Thymus (tissue), 11 donors: Measurements from ENCODE around the gene MEF2D. TPM values are rescaled to one million over a fixed set of nuclear protein-coding genes. Genes with fewer than 3 reads are reported as not detected.

ENCODE experiments used
- DNase-seq, 9 donors: peaks; one replicate each; pipeline ENCODE4 v3.0.0-alpha.2; 2013; ENCODE audit warnings: low spot score in 9 of 9, low read depth in 6 of 9, missing footprints in 1 of 9
- H3K27ac ChIP-seq, 2 donors: one replicate each; pipeline ENCODE4 v1.5.1; 2013; ENCODE audit warnings: control low read depth in 1 of 2, low read depth in 1 of 2, low read length in 1 of 2, mild to moderate bottlenecking in 1 of 2, moderate library complexity in 1 of 2
- H3K27me3 ChIP-seq, 2 donors: one replicate each; pipeline ENCODE4 v1.5.1; 2013; ENCODE audit warnings: low read length in 1 of 2; ENCODE audit not compliant: control insufficient read depth in 2 of 2, insufficient read depth in 1 of 2
- H3K36me3 ChIP-seq, 2 donors: one replicate each; pipeline ENCODE4 v1.5.1; 2013; ENCODE audit warnings: low read length in 1 of 2, mild to moderate bottlenecking in 1 of 2, moderate library complexity in 1 of 2; ENCODE audit not compliant: control insufficient read depth in 2 of 2, insufficient read depth in 2 of 2
- H3K4me1 ChIP-seq, 2 donors: one replicate each; pipeline ENCODE4 v1.5.1; 2013; ENCODE audit warnings: low read length in 2 of 2; ENCODE audit not compliant: control insufficient read depth in 2 of 2, insufficient read depth in 2 of 2
- H3K4me3 ChIP-seq, 2 donors: one replicate each; pipeline ENCODE4 v1.5.1; 2013; ENCODE audit warnings: low read length in 2 of 2, control low read depth in 1 of 2, mild to moderate bottlenecking in 1 of 2
- H3K9me3 ChIP-seq, 2 donors: one replicate each; pipeline ENCODE4 v1.5.1; 2013; ENCODE audit warnings: low read length in 1 of 2, mild to moderate bottlenecking in 1 of 2; ENCODE audit not compliant: control insufficient read depth in 2 of 2, insufficient read depth in 1 of 2
- WGBS: extraction: QIAGEN DNeasy Blood & Tissue Kit; methylation state at CpG from one replicate; pipeline ENCODE4 v1.1.7; 2013; 5-methylcytosine and 5-hydroxymethylcytosine counted together
- polyA plus RNA-seq: library from polyadenylated mRNA; stranded (reverse); fragments of 200-250 nt; gene quantifications from one replicate; pipeline ENCODE4 v1.2.3, GENCODE V29; 2013
- total RNA-seq: library from RNA; stranded (reverse); fragments of 120-200 nt; gene quantifications from one replicate; pipeline ENCODE4 v1.2.4, GENCODE V29; 2013
- donor health status: healthy.

The MEF2D gene
- total and polyA plus RNA-seq, 2 donors = 8.3 to 26.3 TPM

- Histone ChIP-seq H3K27ac (no peak overlapping the region), H3K9me3 (peaks cover 0 to 4% of the 10 kb centered on the region in 2 donors), H3K4me1 (peaks cover 10 to 12% of the 10 kb centered on the region in 2 donors), H3K4me3 (no peak overlapping the region), H3K27me3 (peaks cover 76 to 100% of the 10 kb centered on the region in 2 donors), H3K36me3 (no peaks in the 10 kb centered on the region)
- WGBS = 15% methylated on average over 9 of the region's 9 CpGs
- no peak for DNase-seq
These were observed 59.7 kb downstream of the MEF2D start for GRCh38 chr1:156440654-156441437.

GRCh38 chr1:156439777-156440183 is 60.8 kb downstream of the MEF2D start:
- Histone ChIP-seq H3K4me1 (peaks cover 12 to 16% of the 10 kb centered on the region in 2 donors), H3K27me3 (peaks cover 82 to 100% of the 10 kb centered on the region in 2 donors), H3K9me3 (no peaks in the 10 kb centered on the region), H3K4me3 (no peak overlapping the region), H3K27ac (no peak overlapping the region), H3K36me3 (no peaks in the 10 kb centered on the region)
- DNase-seq = no peak
- WGBS = 9% methylated on average over 14 of the region's 14 CpGs

DNA sequence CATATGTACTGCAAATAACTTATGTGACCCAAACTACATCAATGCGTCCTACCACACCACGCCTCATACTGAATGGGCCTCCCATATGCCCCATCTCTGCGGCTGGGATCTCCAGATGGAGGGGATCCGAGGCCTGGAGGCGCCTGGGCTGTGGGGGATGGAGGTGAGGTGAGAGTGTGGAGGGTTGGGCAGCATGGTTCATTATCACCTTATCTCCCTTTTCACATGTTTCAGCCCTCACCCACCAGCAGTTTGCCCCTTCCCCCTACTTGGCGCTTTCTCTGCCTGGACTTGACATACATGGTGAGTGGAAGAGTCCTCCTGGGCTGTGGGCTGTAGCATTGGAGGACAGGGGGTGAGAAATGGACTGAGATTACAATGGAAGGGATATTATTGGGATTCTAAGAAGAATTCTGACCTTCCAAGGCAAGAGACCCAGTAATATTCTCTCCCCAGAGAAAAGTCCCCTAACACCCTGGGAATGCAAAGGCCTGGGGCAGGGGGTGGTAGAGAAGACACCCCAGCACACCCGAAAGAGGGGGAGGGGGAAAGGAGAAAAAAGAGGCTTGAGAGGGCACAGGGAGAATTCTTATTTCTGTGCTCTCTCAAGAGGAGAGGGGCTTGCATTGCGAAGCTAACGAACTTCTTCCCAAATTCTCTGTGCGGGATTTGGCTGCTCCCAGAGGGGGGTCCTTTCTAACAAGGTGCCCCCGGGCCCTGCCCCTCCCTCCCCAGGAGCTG is 61.4 kb downstream of the MEF2D start:
- WGBS = 21% methylated on average over 11 of the region's 11 CpGs
- DNase-seq = no peak
- peaks cover 12 to 16% of the 10 kb centered on the region in 2 donors for H3K4me1 ChIP-seq
- H3K36me3 ChIP-seq = no peaks in the 10 kb centered on the region
- no peak overlapping the region for H3K4me3 ChIP-seq
- H3K27ac ChIP-seq = no peak overlapping the region
- peaks cover 82 to 100% of the 10 kb centered on the region in 2 donors for H3K27me3 ChIP-seq
- no peaks in the 10 kb centered on the region for H3K9me3 ChIP-seq

DNA sequence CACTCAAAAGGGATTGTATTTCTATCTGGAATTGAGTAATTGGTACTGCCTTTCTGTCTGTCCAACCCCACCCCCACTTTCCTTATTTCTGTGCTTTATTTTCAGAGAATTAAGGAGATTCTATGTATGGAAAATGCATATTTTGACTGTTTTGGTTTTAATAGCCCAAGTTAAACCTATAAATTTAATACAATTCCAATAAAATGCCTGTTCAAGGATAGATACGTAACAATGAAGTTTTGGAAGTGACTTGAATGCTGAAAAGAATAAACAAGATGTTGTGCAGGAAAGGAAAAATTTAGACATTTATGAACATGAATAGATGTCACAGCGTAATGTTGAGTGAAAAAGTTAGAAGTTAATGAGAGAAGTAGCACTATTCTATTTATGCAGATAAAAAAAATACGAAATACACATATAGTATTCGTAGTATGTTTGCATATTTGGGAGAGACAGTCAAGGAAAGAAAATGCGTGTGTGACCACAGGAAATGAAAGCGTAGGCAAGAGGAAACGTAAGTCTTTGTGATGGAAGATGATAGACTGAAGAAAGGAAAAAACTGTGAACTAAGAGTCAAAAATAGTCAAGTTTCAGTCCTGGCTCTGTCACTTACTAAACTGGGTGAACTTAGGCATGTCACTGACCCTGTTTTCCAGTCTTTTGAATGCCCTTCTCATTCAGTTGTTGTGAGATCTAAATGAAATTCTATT is 62.1 kb downstream of the MEF2D start:
- DNase-seq = peak in 1 of 9 donors; percentile 43
- Histone ChIP-seq H3K27me3 (peaks cover 84 to 100% of the 10 kb centered on the region in 2 donors), H3K36me3 (no peaks in the 10 kb centered on the region), H3K4me3 (no peak overlapping the region), H3K4me1 (peaks cover 12 to 16% of the 10 kb centered on the region in 2 donors), H3K9me3 (no peaks in the 10 kb centered on the region), H3K27ac (no peak overlapping the region)
- WGBS = 14% methylated on average over 7 of the region's 7 CpGs

DNA sequence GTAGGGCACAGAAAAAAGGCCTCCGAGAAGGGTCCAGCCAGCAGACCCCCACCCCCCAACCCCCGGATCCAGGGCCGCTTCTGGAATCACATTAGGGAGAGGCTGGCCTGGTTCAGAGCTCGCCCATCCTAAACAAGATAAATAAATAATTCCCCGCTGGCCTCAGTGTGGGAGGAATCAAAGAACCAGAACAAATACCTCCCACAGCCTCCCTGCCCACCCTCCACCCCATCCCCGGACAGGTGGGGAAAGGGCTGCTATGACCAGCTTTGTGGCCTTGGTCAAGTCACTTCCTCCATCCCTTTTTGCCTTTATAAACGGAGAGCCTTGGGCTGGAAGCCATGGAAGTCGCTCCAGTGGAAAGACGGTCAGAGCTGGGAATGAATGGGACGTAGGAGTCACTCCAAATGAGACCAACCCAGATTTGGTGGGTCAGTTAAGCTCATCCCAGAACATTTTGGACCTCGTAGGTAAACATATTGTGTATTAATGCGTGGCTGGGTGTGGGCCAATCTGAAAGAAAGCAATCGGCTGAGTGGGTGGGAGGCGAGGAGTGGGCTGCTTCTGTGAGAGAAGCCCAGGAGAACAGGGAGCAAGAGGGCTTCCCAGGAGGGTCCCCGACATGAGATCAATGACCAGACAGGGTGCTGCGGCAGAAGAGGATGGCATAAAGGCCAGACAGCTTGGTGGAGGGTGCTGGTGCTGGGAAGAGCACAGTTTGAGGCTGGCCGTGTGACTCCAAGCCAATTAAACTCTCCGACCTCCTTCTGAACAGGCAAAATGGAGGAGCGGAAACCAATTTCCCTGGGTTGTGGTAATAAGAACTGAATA is 63.3 kb downstream of the MEF2D start:
- no peaks in the 10 kb centered on the region for H3K36me3 ChIP-seq
- no peak for DNase-seq
- H3K27ac ChIP-seq = no peak overlapping the region
- H3K4me3 ChIP-seq = no peak overlapping the region
- peaks cover 82 to 100% of the 10 kb centered on the region in 2 donors for H3K27me3 ChIP-seq
- peaks cover 12 to 16% of the 10 kb centered on the region in 2 donors for H3K4me1 ChIP-seq
- no peaks in the 10 kb centered on the region for H3K9me3 ChIP-seq
- 18% methylated on average over 19 of the region's 19 CpGs for WGBS

DNA sequence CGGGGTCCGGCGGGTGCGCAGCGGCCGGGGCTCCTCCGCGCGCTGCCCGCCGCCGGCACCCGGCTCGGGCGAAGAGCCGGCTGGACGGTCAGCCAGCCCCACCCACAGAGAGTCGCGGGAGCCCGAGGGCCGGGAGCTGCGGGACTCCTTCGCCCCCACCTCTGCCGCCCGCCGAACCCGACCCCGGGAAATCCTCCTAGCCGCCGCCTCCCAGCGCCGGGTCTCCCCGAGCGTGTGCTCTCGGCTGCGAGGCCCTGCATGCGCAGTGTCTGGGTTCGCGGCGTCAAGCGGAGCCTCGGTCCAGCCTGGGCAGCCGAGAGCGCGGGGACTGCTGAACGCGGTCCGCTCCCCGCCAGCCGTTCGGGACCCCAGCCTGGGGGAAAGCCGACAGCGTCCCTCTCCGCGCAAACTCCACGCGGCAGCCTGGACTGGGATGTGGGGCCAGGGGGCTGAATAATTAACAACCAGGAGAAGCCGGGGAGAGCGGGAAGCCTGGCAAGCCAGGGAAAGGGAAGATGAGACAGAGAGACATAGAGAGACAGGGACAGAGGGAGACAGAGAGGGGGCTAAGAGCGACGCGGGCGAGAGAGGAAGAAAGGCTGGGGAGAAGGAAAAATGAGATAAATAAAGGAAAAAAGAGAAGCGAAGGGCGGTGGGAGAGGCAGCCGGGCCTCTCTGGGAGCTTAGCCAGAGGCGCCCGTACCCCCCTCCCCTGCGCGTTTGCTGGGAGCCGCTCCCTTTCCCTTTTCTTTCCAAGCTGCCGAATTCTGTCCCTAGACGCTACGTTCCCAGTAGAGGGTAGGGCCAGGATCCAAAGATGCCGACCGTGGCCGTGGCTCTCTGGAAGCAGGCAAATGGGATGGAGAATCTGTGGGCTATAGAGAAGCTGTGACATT is 64.2 kb downstream of the MEF2D start:
- Histone ChIP-seq H3K27me3 (peaks cover 80 to 100% of the 10 kb centered on the region in 2 donors), H3K27ac (no peak overlapping the region), H3K9me3 (no peaks in the 10 kb centered on the region), H3K36me3 (no peaks in the 10 kb centered on the region), H3K4me3 (peak overlapping the region in 1 of 2 donors; percentile 43), H3K4me1 (peaks cover 12 to 16% of the 10 kb centered on the region in 2 donors)
- WGBS = 5% methylated on average over 77 of the region's 77 CpGs
- no peak for DNase-seq

GRCh38 chr1:156435545-156436140 is 64.9 kb downstream of the MEF2D start:
- Histone ChIP-seq H3K27ac (no peak overlapping the region), H3K27me3 (peaks cover 78 to 100% of the 10 kb centered on the region in 2 donors), H3K36me3 (no peaks in the 10 kb centered on the region), H3K9me3 (no peaks in the 10 kb centered on the region), H3K4me1 (peaks cover 12 to 16% of the 10 kb centered on the region in 2 donors), H3K4me3 (peak overlapping the region in 1 of 2 donors; percentile 43)
- 3% methylated on average over 59 of the region's 59 CpGs for WGBS
- DNase-seq = peak in 1 of 9 donors; percentile 38
